Transverse colon (tissue), 4 donors: ENCODE measurements around the gene MRPL52. TPM values are rescaled to one million over a fixed set of nuclear protein-coding genes. Genes with fewer than 3 reads are reported as not detected.

Experiments used
- DNase-seq: peaks from one replicate; pipeline ENCODE4 v3.0.0-alpha.2; 2019
- H3K27ac ChIP-seq, 4 donors: fragments of 200-600 bp; sonication (generic); 2 replicates each; pipeline ENCODE4 v1.5.1; 2016 to 2018; ENCODE audit warnings: inconsistent platforms in 4 of 4
- H3K27me3 ChIP-seq: fragments of 200-600 bp; sonication (generic); 2 replicates; pipeline ENCODE4 v1.5.1; 2017; ENCODE audit warnings: inconsistent platforms
- H3K36me3 ChIP-seq, 4 donors: fragments of 200-600 bp; sonication (generic); 2 replicates each; pipeline ENCODE4 v1.5.1; 2017 to 2019; ENCODE audit warnings: inconsistent platforms in 4 of 4
- H3K4me1 ChIP-seq, 4 donors: fragments of 200-600 bp; sonication (generic); 2 replicates each; pipeline ENCODE4 v1.5.1; 2017 to 2020; ENCODE audit warnings: inconsistent platforms in 4 of 4
- H3K4me3 ChIP-seq, 4 donors: fragments of 200-600 bp; sonication (generic); 1 replicate in 1 of 4; 2 replicates in 3 of 4; pipeline versions ENCODE4 v1.5.1 to v1.6.1; 2017 to 2019; ENCODE audit warnings: inconsistent platforms in 4 of 4
- H3K9me3 ChIP-seq, 2 donors: fragments of 200-600 bp; sonication (generic); 2 replicates each; pipeline ENCODE4 v1.5.1; 2017 to 2019; ENCODE audit warnings: inconsistent platforms in 2 of 2
- EP300 ChIP-seq: sonication (generic); formaldehyde crosslinking; IDR thresholded peaks from one replicate; pipeline ENCODE4 v1.6.1; 2017; ENCODE audit warnings: antibody characterized with exemption, low read depth
- POLR2A ChIP-seq: fragments of 450-650 bp; IDR thresholded peaks from one replicate; pipeline ENCODE4 v1.6.1; 2016; ENCODE audit warnings: antibody characterized with exemption, mild to moderate bottlenecking, moderate library complexity
- POLR2AphosphoS5 ChIP-seq, 3 donors: sonication (generic); formaldehyde crosslinking; IDR thresholded peaks; one replicate each; pipeline ENCODE4 v1.6.1; 2016; ENCODE audit warnings: antibody characterized with exemption in 3 of 3
- WGBS, 2 donors: methylation state at CpG; one replicate each; pipeline ENCODE4 v1.1.5; 2018; ENCODE audit warnings: low coverage in 1 of 2; 5-methylcytosine and 5-hydroxymethylcytosine counted together
- in situ Hi-C, 4 donors: fragments of 200-750 bp; cut with MboI; loops; one replicate each; pipeline versions ENCODE4 v1.15.0 to v1.15.1; 2017; ENCODE audit warnings: low sequenced_read_pairs in 3 of 4, low pct_ligation_motif_present in 1 of 4, low pct_unique_long_range_greater_than_20kb in 1 of 4
- intact Hi-C: fragments of 100-400 bp; cut with DNase I; formaldehyde crosslinking; loops from one replicate; pipeline ENCODE4 v1.15.1; 2023; ENCODE audit warnings: low total_unique reads
- total RNA-seq, 4 donors: library from RNA; depleted of rRNA; stranded (reverse); fragments of >200 nt; gene quantifications; one replicate each; pipeline ENCODE4 v1.1.0, GENCODE V29; 2016
- TF ChIP-seq, protein P1 (sequence below), 5 experiments: fragments of 200-600 bp in 3 of 5; fragments of 450-650 bp in 2 of 5; sonication (generic) in 3 of 5; IDR thresholded peaks; 1 replicate in 2 of 5; 2 replicates in 3 of 5; pipeline ENCODE4 v1.5.1; 2016 to 2017; ENCODE audit warnings: antibody characterized with exemption in 5 of 5, inconsistent platforms in 3 of 5, mild to moderate bottlenecking in 2 of 5, moderate library complexity in 1 of 5

MRPL52 gene
- total RNA-seq, 4 donors from 2014 or later, result 7.5 to 44.3 (median 23.8) TPM; not detected in 1

GRCh38 chr14:22875003-22875747 is 45.5 kb downstream of the MRPL52 start:
- H3K27ac ChIP-seq, result no peak overlapping the region
- intact Hi-C loops, result no loop called here
- 96% methylated on average over 15 of the region's 15 CpGs; no CpG with 5 or more reads in 1 of the 2 donors for WGBS, 2 donors
- no peaks in the 10 kb centered on the region for H3K27me3 ChIP-seq
- DNase-seq, result no peak
- peaks cover 0 to 52% (median 28%) of the 10 kb centered on the region in 4 donors for H3K36me3 ChIP-seq
- TF ChIP-seq, protein P1, sequence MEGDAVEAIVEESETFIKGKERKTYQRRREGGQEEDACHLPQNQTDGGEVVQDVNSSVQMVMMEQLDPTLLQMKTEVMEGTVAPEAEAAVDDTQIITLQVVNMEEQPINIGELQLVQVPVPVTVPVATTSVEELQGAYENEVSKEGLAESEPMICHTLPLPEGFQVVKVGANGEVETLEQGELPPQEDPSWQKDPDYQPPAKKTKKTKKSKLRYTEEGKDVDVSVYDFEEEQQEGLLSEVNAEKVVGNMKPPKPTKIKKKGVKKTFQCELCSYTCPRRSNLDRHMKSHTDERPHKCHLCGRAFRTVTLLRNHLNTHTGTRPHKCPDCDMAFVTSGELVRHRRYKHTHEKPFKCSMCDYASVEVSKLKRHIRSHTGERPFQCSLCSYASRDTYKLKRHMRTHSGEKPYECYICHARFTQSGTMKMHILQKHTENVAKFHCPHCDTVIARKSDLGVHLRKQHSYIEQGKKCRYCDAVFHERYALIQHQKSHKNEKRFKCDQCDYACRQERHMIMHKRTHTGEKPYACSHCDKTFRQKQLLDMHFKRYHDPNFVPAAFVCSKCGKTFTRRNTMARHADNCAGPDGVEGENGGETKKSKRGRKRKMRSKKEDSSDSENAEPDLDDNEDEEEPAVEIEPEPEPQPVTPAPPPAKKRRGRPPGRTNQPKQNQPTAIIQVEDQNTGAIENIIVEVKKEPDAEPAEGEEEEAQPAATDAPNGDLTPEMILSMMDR (IDR thresholded peaks at IDR 0.05), result no peak
- TF ChIP-seq EP300, result no peak
- no peak for TF ChIP-seq POLR2A
- no peak for TF ChIP-seq POLR2AphosphoS5 (IDR thresholded peaks at IDR 0.05)
- H3K9me3 ChIP-seq, result no peaks in the 10 kb centered on the region
- H3K4me1 ChIP-seq, result peaks cover 15 to 24% (median 20%) of the 10 kb centered on the region in 4 donors
- in situ Hi-C loops, result no loop called here
- H3K4me3 ChIP-seq, result no peak overlapping the region

DNA sequence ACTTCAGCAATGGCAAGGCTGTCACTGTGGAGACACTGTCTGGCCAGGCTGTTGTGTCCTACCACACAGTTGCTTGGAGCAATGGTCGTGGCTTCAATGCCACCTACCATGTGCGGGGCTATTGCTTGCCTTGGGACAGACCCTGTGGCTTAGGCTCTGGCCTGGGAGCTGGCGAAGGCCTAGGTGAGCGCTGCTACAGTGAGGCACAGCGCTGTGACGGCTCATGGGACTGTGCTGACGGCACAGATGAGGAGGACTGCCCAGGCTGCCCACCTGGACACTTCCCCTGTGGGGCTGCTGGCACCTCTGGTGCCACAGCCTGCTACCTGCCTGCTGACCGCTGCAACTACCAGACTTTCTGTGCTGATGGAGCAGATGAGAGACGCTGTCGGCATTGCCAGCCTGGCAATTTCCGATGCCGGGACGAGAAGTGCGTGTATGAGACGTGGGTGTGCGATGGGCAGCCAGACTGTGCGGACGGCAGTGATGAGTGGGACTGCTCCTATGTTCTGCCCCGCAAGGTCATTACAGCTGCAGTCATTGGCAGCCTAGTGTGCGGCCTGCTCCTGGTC is 46.1 kb downstream of the MRPL52 start:
- Histone ChIP-seq H3K27me3 (no peaks in the 10 kb centered on the region), H3K27ac (no peak overlapping the region), H3K4me1 (peaks cover 8 to 17% (median 13%) of the 10 kb centered on the region in 4 donors), H3K36me3 (peaks cover 0 to 52% (median 28%) of the 10 kb centered on the region in 4 donors), H3K9me3 (no peaks in the 10 kb centered on the region), H3K4me3 (no peak overlapping the region)
- in situ Hi-C loops, result no loop called here
- TF ChIP-seq EP300, result no peak
- no peak for DNase-seq
- 95 to 96% methylated on average over 4 to 20 of the region's 20 CpGs for WGBS, 2 donors
- intact Hi-C loops, result no loop called here

- intact Hi-C loops (no loop called here), in situ Hi-C loops (no loop called here)
- no peak for DNase-seq
- TF ChIP-seq POLR2A, result no peak
- TF ChIP-seq EP300, result no peak
- TF ChIP-seq, protein P1 (IDR thresholded peaks at IDR 0.05), result no peak
- TF ChIP-seq POLR2AphosphoS5 (IDR thresholded peaks at IDR 0.05), result no peak
- Histone ChIP-seq H3K27me3 (no peaks in the 10 kb centered on the region), H3K4me3 (no peak overlapping the region), H3K36me3 (peaks cover 0 to 52% (median 28%) of the 10 kb centered on the region in 4 donors), H3K9me3 (no peaks in the 10 kb centered on the region), H3K4me1 (peaks cover 7 to 15% (median 13%) of the 10 kb centered on the region in 4 donors), H3K27ac (no peak overlapping the region)
- 95% methylated on average over 20 of the region's 22 CpGs; no CpG with 5 or more reads in 1 of the 2 donors for WGBS, 2 donors
Observed at GRCh38 chr14:22877000-22877501, 47.4 kb downstream of the MRPL52 start.

DNA sequence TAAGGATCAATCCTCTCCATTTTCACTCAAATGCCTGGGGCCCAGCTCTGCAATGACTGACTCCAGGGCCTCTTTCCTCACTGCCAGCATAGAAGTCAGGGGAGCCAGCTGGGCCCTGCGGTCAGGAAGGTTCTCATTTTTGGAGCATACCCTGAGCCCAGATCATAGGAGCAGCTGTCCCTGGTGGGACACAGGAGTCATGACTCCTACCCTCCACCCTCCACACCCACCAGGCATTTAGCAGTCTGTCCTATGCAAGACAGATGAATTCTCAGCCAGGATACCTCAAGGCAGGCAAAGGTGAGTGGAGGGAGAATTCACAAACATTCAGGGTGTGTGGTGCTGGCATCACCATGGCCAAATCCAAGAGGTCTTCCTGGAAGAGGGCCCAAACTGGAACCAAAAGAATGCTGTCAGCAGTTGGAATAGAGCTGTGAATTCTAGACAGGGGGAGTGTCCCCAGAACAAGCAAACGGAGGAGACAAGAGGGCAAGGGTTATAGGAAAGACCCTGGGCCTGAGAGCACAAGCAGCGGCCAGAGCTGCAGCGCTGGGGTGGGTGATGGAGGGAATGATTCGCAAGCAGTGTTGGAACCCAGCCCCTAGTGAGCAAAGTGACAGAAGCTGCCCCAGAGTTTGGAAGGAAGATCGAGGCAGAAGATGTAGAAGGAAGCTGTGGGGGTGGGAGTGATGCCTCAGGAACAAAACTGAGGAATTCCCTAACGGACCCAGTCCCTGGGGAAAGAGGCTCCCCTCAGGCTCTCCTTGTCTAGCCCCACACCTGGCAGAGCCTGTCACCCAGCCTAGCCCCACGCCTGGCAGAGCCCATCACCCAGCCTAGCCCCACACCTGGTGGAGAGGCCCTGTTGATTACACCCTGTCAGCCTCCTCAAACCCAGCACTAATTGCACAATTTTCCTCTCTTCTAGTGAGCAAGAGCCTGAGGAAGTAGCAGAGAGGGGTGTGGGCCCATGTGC is 48.9 kb downstream of the MRPL52 start:
- Histone ChIP-seq H3K4me1 (peaks cover 5 to 18% (median 12%) of the 10 kb centered on the region in 4 donors), H3K36me3 (peaks cover 0 to 50% (median 27%) of the 10 kb centered on the region in 4 donors), H3K27ac (no peak overlapping the region), H3K27me3 (no peaks in the 10 kb centered on the region), H3K4me3 (no peak overlapping the region), H3K9me3 (no peaks in the 10 kb centered on the region)
- no peak for DNase-seq
- 76 to 88% methylated on average over 6 to 8 of the region's 8 CpGs for WGBS, 2 donors
- TF ChIP-seq POLR2AphosphoS5 (IDR thresholded peaks at IDR 0.05) (no peak), EP300 (no peak), POLR2A (no peak)
- TF ChIP-seq, protein P1 (IDR thresholded peaks at IDR 0.05), result no peak
- in situ Hi-C loops (no loop called here), intact Hi-C loops (no loop called here)
